NCI-H2081 (cell line): ENCODE measurements around the gene TTLL3.

Source experiments
- DNase-seq, 2 experiments: peaks; one replicate each; lab custom pipeline; 2025; lab: John Stamatoyannopoulos, UW

TTLL3 gene

DNA sequence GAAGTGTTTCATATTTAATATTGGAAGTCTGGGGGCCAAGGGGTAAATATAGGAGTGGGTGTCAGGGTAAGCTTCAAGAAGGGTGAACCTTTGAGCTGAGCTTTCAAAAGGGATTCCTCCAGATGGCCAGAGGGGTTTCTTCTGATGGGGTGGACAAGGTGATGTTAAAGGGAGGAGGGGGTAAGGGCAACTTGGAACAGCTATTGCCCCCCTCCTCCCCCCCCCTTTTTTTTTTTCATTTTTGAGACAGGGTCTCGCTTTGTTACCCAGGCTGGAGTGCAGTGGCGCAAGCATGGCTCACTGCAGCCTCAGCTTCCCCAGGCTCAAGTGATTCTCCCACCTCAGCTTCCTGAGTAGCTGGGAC lies 2.1 kb upstream of the TTLL3 start:
- no peak for DNase-seq

DNA sequence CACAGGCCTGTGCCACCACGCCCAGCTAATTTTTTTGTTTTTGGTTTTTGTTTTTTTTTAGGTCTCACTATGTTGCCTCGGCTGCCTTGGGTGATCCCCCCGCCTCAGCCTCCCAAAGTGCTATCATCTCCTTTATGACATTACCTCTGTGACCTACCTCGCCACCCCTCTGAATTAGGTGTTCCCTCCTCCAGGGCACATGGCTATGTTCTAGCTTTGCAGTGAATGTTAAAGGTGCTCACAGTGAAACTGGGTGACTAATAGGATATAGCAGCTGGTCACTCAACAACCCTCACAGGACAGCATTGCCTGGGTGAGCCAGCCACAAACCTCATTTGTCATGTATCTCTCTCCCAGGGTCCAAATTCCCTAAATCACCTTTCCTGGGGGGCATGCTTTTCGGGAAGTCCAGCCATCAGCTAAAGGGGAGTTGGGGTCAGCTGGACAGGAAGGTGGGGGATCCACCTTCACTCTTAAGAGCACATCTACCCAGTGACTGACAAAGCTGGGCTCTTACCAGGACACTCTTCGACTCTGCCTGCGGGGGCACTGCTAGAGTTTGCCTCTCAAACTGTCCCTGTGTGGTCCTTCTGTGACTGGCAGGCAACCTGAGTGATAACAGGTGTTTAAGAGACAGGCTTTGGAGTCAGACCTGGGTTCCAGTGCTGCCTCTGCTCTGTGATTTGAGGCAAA lies 1.6 kb upstream of the TTLL3 start:
- DNase-seq = peak in 1 of 2 experiments; percentile 37

DNA sequence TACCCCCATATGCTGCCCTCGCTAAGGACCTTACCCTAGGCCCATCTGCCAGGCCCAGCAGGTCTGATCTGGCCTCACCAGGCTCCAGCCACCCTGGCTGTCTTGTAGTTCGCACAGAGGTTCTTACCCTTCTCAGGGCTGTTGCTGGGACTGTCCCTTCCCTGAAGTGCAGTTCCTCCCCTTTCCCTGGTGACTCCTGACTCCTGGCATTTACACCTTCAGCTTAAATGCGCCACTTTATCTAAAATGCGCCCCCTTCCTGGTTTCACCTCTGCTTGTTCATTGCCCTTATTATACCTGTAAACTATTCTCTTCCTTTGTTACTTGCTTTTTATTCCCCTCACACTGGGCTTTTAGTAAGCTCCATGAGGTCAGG lies 835 bp upstream of the TTLL3 start:
- DNase-seq = no peak

DNA sequence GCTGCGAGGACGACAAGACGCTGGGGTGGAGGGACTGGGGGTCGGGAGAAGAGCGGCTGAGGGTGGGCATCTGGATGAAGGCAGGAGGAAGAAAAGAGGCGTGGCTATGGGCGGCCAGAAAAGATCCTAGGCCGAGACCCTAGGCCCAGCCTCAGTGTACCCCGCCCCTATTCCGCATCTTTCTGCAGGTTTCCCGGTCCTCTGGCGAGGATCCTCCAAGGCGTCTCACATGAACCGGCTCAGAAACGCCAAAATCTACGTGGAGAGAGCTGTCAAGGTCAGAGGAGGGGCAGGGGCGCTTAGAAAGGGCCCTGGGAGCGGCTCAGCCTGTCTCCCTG lies 340 bp downstream of the TTLL3 start:
- no peak for DNase-seq

DNA sequence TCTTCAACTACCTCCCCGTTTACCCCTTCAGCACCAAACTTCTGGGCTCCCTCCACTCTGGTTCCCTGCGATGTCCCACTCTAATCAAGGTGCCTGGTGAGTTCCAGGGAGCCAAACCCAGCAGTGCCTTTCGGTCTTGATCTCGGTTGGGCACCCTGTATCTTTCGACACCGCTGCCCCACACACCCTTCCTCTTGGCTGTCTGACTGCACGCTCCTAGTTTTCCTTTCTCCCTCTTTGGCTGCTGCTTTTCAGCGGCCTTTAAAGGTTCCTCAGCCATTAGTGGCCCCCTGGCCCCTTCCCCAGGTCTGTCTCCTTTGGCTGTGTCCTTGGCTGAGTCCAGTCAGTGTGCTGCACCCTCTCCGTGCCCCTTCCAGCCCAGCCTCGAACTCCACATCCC lies 784 bp downstream of the TTLL3 start:
- DNase-seq = no peak

DNA sequence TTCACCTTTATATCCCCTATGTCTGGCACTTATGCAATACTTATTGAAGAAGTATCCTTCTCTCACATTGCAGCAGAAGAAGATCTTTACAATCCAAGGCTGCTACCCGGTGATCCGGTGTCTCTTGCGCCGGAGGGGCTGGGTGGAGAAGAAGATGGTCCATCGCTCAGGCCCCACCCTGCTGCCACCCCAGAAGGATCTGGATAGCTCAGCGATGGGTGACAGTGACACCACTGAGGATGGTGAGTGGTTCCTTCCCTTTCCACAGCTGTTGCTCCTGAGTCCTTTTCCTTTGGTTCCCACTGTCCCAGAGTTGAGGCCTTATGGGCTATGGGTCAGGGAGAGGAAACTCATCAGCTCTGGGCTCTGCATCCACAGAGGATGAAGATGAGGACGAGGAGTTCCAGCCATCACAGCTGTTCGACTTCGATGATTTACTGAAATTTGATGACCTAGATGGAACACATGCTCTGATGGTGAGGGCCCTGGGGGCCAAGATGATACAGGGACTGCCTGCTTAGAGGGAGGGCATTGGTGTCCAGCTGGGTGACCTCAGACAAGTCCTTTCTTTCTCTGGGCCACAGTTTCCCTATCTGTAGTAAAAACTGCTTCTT lies 2.9 kb downstream of the TTLL3 start:
- no peak for DNase-seq

DNA sequence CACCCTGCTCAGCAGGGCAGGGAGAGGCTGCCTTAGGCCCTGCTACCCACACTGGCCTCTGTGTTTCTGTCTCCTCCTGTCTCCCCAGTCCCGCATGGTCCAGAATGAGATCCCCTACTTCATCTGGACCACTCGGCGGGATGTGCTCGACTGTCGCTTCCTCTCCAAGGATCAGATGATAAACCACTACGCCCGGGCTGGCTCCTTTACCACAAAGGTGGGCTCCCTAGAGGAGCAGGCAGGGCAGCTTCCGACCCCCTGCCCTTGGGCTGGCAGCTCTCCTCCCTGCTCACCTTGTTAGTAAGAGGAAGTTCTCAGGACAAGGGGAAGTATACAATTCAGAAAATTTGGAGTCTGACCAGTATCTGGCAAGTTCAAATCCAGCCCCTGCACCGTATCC lies 5.9 kb downstream of the TTLL3 start:
- DNase-seq = no peak

DNA sequence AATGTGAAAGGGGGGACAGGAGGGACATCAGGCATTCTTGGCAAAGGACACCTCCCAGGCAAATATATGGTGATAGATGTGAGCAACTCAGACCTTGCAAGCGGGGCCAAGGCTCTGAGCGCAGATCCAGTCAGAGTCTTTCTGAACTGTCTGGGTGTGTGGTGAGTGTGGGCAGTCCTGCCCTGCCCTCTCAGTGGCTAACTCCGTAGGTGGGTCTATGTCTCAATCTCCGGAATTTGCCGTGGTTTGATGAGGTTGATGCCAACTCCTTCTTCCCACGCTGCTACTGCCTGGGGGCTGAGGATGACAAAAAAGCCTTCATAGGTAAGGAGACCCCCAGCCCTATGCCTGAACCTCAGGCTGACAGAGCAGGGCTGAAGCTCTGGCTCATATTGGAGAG lies 7.4 kb downstream of the TTLL3 start:
- DNase-seq = no peak

DNA sequence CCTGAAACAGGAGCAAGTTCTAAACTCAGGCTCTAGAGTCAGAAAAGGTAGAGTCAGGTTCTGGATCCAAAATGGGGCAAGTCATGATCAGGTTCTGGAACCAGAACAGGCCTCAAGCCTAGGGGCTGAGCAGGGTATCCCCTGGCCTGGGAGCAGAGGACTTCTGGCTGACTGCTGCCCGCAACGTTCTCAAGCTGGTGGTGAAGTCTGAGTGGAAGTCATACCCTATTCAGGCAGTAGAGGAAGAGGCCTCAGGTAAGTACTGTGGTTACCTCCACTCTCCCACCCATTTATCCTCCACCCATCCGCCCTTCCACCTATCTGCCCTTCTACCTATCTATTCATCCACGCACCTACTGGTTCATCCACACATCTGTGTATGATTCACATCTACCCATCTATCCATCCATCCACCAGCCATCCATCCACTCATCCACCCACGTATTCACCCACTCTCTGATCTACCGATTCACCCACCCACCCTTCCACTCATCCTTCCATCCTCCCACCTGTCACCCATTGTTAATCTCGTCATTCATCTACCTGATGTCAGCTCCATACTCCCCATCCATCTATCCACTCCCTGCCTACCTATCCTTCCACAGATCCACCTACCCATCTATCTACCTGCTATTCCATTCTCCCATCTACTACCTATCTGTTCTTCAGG lies 8.7 kb downstream of the TTLL3 start:
- DNase-seq = no peak

DNA sequence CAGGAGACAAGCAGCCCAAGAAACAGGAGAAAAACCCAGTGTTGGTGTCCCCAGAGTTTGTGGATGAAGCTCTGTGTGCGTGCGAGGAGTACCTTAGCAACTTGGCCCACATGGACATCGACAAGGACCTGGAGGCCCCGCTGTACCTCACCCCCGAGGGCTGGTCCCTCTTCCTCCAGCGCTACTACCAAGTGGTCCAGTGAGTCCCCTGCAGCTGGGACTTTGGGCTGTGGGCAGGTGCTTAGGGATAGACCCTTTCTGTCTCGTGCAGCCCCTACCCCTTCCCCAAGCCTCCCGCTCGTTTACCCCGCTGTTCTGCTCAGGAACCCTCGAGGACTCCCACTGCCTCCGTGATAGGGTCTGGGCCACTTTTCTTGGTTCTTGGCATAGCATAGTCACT lies 10.5 kb downstream of the TTLL3 start:
- DNase-seq = no peak

DNA sequence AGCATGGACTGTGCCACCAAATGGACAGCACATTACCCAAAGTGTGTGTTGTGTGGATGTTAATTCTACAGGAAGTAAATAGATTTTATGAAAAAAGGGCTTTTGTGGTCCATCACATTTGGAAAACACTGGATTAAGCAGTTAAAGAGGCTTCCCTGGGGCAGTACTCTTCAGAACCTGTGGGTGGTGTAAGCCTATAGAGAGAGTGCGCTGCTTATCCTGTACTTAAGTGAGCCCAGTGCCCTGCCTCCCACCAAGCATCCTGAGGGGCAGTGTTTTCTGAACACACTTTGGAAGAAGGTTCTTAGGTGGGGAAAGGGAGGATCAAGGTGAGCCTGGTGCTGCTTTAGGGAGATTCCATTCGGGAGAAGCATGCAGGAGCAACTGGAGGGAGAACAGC lies 10.9 kb downstream of the TTLL3 start:
- no peak for DNase-seq

DNA sequence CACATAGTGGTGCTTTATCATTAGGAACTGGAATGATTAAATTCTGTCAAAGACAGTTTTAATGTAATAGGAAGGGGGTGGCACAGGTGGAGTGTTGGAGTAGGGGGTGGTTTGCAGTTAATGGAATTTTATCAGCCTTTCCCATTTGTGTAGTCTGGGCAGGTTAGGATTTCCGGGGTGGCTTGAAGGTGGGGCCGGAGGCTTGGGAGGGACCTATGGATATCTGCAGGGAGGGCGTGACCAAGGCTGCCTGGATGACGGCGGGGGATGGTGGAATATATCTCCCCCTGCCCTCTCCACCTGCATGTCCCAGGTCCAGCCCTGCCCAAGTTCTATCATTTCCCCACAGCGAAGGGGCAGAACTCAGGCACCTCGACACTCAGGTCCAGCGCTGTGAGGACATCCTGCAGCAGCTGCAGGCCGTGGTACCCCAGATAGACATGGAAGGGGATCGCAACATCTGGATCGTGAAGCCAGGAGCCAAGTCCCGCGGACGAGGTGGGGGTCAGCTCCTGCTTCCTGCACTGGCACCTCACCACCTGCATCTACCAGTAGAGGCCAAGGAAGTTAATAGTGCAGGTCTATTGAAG lies 15.5 kb downstream of the TTLL3 start:
- no peak for DNase-seq

DNA sequence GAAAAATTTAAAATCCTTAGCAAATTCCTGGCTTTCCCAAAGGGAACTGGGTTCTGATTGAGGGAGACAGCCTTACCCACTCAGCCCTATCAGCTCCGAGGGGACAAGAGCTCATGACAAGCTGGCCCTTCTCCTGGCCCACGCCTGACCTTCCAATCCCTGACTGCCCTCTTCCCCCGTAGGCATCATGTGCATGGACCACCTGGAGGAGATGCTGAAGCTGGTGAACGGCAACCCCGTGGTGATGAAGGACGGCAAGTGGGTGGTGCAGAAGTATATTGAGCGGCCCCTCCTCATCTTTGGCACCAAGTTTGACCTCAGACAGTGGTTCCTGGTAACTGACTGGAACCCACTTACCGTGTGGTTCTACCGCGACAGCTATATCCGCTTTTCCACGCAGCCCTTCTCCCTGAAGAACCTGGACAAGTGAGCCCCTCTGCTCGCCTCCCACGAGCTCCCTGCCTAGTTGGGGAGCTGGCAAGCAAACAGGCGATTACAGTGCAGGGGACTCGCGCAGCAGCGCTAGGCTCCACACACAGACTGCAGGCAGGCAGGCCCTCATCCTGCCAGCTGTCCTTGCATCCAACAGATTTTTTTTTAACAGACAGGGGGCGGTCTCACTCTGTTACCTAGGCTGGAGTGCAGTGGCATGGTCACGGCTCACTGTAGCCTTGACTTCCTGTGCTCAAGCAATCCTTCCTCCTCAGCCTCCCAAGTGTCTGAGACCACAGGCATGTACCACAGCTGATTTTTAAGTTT lies 16.9 kb downstream of the TTLL3 start:
- no peak for DNase-seq

DNA sequence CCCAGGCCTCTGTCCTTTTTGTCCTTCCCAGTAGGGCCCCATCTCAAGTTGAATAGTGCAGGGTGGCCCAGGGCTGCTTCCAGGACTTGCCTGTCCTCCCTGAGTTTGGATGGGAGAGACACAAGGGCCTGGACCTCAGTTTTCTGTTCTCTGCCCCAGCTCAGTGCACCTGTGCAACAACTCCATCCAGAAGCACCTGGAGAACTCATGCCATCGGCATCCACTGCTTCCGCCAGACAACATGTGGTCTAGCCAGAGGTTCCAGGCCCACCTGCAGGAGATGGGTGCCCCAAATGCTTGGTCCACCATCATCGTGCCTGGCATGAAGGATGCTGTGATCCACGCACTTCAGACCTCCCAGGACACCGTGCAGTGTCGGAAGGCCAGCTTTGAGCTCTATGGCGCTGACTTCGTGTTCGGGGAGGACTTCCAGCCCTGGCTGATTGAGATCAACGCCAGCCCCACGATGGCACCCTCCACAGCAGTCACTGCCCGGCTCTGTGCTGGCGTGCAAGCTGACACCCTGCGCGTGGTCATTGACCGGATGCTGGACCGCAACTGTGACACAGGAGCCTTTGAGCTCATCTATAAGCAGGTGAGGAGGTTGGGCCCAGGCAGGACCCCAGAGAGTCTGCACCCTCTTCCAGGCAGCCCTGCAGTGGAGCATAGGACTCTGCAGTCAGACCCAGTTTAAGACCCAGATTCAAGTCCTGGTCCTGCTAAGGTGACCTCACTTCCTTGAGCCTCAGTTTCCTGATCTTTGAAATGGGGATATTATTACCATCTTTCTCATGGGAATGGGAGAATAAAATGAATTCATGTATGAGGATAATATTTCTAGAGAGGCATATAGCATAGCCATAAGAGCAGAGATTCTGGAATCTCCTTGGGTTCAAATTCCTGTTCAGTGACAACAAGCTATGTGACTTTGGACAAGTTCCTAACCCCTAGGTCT lies 19.0 kb downstream of the TTLL3 start:
- no peak for DNase-seq

DNA sequence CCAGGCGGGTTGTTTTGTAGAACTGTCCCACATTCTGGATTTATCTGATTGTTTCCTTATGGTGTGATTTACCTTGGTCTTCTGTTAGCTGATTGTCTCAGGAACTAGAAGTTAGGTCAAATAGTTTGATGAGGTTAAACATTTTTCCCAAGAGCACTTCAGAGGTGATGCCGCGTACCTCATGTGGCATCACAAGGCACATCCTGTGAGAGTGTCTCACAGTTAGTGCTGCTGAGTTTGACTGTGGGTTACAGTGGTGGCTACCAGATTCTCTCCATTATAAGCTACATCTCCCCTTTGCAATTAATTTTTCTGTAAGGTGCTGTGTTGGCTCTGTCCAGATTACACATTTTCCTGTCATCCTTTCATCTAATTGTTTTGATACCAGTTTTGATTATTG lies 21.2 kb downstream of the TTLL3 start:
- no peak for DNase-seq

DNA sequence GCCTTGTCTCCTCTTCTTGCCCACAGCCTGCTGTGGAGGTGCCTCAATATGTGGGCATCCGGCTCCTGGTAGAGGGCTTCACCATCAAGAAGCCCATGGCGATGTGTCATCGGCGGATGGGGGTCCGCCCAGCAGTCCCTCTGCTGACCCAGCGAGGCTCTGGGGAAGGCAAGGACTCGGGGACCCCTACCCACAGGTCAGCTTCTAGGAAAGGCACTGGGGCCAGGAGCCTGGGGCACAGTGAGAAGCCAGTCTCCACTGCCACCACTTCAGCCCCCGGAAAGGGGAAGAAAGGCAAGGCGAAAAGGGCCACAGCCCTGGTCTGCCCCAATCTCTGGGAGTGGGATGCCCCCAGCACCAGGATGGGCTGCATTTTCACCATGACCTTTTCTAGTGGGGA lies 23.0 kb downstream of the TTLL3 start:
- DNase-seq = no peak

DNA sequence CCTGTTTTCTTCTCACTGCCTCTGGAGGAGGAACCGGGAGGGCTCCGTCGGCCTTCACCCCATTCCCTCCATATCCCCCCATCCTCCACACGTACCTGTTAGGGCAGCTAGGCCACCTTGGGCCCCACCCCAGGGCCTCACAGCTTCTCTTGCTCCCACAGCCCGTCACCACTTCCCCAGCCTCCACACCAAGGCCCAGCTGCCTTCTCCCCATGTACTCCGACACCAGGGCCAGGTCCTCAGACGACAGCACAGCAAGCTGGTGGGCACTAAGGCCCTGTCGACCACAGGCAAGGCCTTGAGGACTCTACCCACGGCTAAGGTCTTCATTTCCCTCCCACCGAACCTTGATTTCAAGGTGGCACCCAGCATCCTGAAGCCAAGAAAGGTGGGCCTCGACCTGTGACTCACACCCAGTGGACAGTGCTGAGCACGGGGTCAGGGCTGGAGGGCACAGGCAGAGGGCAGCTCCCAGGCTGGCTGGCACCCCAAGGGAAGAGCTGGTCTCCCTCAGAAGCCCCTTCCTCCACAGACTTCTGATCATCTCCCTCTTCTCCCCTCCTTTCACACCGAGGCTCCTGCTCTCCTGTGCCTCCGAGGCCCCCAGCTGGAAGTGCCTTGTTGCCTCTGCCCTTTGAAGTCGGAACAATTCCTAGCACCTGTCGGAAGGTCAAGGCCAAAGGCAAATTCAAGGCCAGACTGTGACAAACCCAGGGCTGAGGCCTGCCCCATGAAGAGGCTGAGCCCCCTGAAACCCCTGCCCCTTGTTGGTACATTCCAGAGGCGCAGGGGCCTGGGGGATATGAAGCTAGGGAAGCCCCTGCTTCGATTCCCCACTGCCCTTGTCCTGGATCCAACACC lies 24.7 kb downstream of the TTLL3 start:
- no peak for DNase-seq

DNA sequence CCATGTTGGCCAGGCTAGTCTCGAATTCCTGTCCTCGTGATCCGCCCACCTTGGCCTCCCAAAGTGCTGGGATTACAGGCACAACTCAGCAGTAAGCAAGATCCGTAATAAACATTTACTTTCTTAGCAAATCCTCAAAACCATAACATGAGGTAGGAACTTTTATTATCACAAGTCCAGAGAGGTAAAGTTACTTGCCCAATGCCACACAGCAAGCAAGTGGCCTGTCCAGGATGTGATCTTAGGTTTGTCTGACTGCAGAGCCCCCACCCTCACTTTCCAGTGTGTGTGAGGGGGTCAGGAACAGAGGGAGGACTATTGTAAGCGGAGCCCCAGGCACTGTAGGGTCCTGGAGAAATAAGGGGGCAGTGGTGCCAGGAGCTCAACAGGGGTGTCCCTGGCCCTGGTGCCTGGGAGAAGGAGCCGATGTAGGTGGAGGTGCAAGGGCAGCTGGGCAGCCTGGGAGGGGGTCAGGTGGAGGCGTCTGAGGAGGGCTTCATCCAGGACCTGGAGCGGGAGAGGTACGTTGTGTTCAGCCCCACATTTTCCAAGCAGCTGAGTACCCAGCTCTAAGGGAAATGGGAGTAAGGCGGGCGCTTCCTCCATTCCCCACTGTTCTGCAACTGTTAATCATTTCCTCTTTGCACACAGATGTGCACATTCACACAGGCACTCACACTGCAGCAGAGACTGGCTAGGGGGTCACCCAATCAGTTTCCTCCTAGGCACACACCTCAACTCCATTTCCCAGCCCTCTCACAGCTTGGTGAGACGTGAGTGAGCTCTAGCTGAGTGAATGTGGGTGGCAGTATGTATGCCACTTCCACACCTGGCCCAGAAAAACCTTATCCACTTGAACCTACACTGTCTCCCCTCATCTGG lies 27.9 kb downstream of the TTLL3 start:
- no peak for DNase-seq

DNA sequence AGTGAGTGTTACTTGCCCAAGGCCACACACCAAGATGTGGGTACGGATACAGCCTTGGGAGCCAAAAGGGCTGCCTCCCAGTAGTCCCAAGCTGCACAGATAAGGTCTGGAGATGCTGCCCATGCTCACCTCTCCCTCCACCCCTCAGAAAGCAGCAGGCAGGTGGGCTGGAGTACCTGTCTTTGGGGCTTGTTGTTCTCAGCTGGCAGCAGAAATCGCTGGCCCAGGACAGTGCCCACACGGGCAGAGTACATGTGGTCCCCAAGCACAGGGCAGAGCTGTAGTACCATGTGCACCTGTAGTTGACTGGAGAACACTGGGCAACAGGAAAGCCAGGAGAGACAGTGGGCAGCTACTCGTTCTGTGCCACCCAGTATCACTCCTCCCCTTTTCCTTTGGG lies 28.8 kb downstream of the TTLL3 start:
- no peak for DNase-seq

DNA sequence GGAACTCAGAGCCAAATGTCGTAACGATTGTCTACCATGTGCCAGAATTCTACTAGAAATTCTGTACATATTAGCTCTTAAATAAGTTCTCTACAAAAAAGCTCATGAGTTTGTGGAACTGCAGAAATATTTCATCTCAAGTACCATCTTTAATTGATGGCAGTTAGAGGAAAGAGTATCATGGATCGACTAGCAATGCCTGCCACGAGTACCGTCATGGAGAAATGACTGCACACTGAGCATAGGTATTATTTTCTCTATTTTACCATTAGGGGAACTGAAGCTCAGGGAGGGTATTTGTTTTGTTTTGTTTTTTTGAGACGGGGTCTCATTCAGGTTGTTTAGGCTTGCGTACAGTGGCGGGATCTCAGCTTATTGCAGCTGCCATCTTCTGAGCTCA lies 31.0 kb downstream of the TTLL3 start:
- DNase-seq = no peak
